Measurements from ENCODE around the gene ADGRB3.

- no peak for TF ChIP-seq CTCF (IDR thresholded peaks at IDR 0.05)
- no peak for TF ChIP-seq POLR2A (IDR thresholded peaks at IDR 0.05)
Observed at GRCh38 chr6:68747110-68747790, 112.2 kb downstream of the ADGRB3 start.

Data from lower leg skin (tissue), 3 donors.